Measurements from ENCODE around the gene ANKRD11.
"Not testable (repeated sequence)": the region's sequence is repeated elsewhere in the genome, so short reads cannot be mapped to it uniquely, and the experiment has no call there.

Gene ANKRD11

DNA sequence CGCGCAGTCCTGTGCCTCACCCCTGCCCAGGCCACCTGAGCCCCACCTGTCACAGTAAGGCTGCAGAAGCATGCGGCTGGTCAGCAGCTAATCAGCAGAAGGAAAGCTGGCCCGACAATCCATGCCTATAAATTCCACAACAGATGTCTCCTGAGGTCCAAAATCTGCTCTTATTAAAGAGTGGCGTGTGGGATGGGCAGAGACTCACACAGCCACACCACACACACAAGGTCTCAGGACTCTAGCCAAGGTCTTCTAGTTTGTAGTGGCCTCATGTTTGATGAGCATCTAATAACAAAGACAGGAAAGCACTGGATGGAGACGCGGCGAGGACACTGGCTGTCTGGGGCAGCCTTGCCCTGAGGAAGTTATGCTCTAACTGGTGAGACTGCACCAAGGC lies 55.9 kb downstream of the ANKRD11 start:
- Histone ChIP-seq H2AFZ (ENCODE audit: low read length) (no peak overlapping the region), H3K4me3 (ENCODE audit: low read length, poor library complexity, severe bottlenecking) (no peak overlapping the region), H3K4me2 (ENCODE audit: low read depth, low read length, poor library complexity, severe bottlenecking) (no peak overlapping the region), H4K20me1 (ENCODE audit: insufficient read depth, low read length, poor library complexity, severe bottlenecking) (peaks cover 78% of the 10 kb centered on the region), H3K36me3 (ENCODE audit: insufficient read depth, low read length) (no peaks in the 10 kb centered on the region), H3K79me2 (ENCODE audit: insufficient read depth, low read length) (peaks cover 91% of the 10 kb centered on the region), H3K4me1 (ENCODE audit: insufficient read depth, low read length, poor library complexity, severe bottlenecking) (no peaks in the 10 kb centered on the region), H3K27me3 (ENCODE audit: insufficient read depth, low read length, poor library complexity, severe bottlenecking) (no peaks in the 10 kb centered on the region), H3K9ac (ENCODE audit: low read depth, low read length, poor library complexity, severe bottlenecking) (no peak overlapping the region), H3K9me3 (ENCODE audit: insufficient read depth, low read depth, low read length) (no peaks in the 10 kb centered on the region), H3K9me2 (replicated peaks; ENCODE audit: low read depth, low read length) (no peaks in the 10 kb centered on the region), H3F3A (ENCODE audit: low read depth) (no peaks in the 10 kb centered on the region)
- no peak for TF ChIP-seq EZH2phosphoT487 (IDR thresholded peaks at IDR 0.05; ENCODE audit: borderline replicate concordance)
- TF ChIP-seq, protein P1, sequence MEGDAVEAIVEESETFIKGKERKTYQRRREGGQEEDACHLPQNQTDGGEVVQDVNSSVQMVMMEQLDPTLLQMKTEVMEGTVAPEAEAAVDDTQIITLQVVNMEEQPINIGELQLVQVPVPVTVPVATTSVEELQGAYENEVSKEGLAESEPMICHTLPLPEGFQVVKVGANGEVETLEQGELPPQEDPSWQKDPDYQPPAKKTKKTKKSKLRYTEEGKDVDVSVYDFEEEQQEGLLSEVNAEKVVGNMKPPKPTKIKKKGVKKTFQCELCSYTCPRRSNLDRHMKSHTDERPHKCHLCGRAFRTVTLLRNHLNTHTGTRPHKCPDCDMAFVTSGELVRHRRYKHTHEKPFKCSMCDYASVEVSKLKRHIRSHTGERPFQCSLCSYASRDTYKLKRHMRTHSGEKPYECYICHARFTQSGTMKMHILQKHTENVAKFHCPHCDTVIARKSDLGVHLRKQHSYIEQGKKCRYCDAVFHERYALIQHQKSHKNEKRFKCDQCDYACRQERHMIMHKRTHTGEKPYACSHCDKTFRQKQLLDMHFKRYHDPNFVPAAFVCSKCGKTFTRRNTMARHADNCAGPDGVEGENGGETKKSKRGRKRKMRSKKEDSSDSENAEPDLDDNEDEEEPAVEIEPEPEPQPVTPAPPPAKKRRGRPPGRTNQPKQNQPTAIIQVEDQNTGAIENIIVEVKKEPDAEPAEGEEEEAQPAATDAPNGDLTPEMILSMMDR (conservative IDR thresholded peaks at IDR 0.05; ENCODE audit: low read length), result no peak

DNA sequence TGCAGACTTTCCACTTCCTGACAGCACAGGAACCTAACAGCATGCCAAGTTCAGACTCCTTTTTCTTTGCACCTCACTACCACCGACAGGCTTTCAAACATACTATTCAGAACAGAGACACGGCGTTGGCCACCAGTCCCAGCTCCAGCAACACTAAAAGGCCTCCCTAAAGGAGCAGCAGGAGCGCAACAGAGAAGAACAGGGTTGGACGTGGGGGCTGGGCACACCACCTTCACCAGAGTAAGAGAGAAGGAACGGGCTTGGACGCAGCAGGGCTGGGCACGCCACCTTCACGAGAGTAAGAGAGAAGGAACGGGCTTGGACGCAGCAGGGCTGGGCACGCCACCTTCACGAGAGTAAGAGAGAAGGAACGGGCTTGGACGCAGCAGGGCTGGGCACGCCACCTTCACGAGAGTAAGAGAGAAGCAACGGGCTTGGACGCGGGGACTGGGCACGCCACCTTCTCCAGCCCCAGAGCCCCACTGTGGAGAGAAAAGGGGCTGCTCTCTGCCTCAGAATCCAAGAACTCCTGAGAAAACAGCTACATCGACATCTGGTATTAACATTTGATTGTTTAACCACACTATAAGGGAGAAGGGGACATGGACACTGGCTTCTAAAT lies 56.9 kb downstream of the ANKRD11 start:
- not testable (repeated sequence) for H3K4me2 ChIP-seq (ENCODE audit: low read depth, low read length, poor library complexity, severe bottlenecking); H3K27me3 ChIP-seq (ENCODE audit: insufficient read depth, low read length, poor library complexity, severe bottlenecking); H3K9me2 ChIP-seq (replicated peaks; ENCODE audit: low read depth, low read length); H3K4me1 ChIP-seq (ENCODE audit: insufficient read depth, low read length, poor library complexity, severe bottlenecking); H3K36me3 ChIP-seq (ENCODE audit: insufficient read depth, low read length); H3K4me3 ChIP-seq (ENCODE audit: low read length, poor library complexity, severe bottlenecking); H3K9ac ChIP-seq (ENCODE audit: low read depth, low read length, poor library complexity, severe bottlenecking); H3F3A ChIP-seq (ENCODE audit: low read depth); H3K9me3 ChIP-seq (ENCODE audit: insufficient read depth, low read depth, low read length); H2AFZ ChIP-seq (ENCODE audit: low read length)
- Histone ChIP-seq H3K79me2 (ENCODE audit: insufficient read depth, low read length) (peaks cover 81% of the 10 kb centered on the region), H4K20me1 (ENCODE audit: insufficient read depth, low read length, poor library complexity, severe bottlenecking) (peaks cover 68% of the 10 kb centered on the region)

DNA sequence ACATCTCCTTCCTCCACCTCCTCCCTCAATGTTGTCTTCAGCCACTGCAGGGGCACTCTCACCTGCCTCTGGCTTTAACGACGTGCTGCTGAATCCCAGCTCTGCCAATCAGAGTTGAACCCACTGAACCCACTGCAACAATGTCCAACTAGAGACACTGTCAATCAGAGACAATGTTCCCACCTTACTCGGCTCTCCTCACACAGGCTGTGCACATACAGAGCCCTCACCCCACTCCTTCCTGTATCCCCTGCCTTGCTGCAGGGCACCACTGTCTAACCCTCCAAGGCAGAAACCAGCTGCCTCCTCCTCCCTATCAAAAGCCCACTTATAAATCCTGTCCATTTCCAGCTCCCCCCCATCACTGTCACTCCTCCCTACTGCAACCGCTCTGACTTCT lies 58.7 kb downstream of the ANKRD11 start:
- Histone ChIP-seq H4K20me1 (ENCODE audit: insufficient read depth, low read length, poor library complexity, severe bottlenecking) (peaks cover 59% of the 10 kb centered on the region), H3K79me2 (ENCODE audit: insufficient read depth, low read length) (peaks cover 77% of the 10 kb centered on the region), H3K4me2 (ENCODE audit: low read depth, low read length, poor library complexity, severe bottlenecking) (no peak overlapping the region), H3K9ac (ENCODE audit: low read depth, low read length, poor library complexity, severe bottlenecking) (no peak overlapping the region), H3K4me1 (ENCODE audit: insufficient read depth, low read length, poor library complexity, severe bottlenecking) (no peaks in the 10 kb centered on the region), H3K9me2 (replicated peaks; ENCODE audit: low read depth, low read length) (no peaks in the 10 kb centered on the region), H3K36me3 (ENCODE audit: insufficient read depth, low read length) (no peaks in the 10 kb centered on the region; the same call in 1 of the 2 replicates), H3K4me3 (ENCODE audit: low read length, poor library complexity, severe bottlenecking) (no peak overlapping the region), H3K9me3 (ENCODE audit: insufficient read depth, low read depth, low read length) (no peaks in the 10 kb centered on the region), H3F3A (ENCODE audit: low read depth) (no peaks in the 10 kb centered on the region), H3K27me3 (ENCODE audit: insufficient read depth, low read length, poor library complexity, severe bottlenecking) (no peaks in the 10 kb centered on the region), H2AFZ (ENCODE audit: low read length) (no peak overlapping the region)
- TF ChIP-seq EZH2phosphoT487 (IDR thresholded peaks at IDR 0.05; ENCODE audit: borderline replicate concordance), result no peak
- TF ChIP-seq, protein P1 (conservative IDR thresholded peaks at IDR 0.05; ENCODE audit: low read length), result no peak

DNA sequence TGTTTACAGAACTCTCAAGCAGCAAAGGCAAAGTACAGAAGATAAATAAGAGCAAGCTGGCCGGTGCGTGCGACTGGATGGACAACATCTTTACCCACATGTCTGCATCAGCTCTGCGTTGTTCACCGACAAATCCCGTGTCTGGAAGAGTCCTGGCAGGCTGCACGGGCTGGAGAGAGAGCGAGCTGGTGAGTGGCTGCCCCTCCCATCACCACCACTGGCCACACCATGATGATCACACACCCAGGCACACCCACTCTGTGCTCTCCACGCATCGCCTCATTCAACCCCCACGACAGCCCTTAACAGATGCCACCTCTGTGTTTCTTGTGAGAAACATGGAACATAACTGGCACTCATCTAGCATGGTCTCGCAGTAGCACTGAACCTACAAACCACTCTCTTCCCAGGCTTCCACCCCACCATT lies 59.2 kb downstream of the ANKRD11 start:
- Histone ChIP-seq H3K4me2 (ENCODE audit: low read depth, low read length, poor library complexity, severe bottlenecking) (no peak overlapping the region), H3K4me3 (ENCODE audit: low read length, poor library complexity, severe bottlenecking) (no peak overlapping the region), H3K9me3 (ENCODE audit: insufficient read depth, low read depth, low read length) (no peaks in the 10 kb centered on the region), H2AFZ (ENCODE audit: low read length) (no peak overlapping the region), H3K9ac (ENCODE audit: low read depth, low read length, poor library complexity, severe bottlenecking) (no peak overlapping the region), H3K4me1 (ENCODE audit: insufficient read depth, low read length, poor library complexity, severe bottlenecking) (no peaks in the 10 kb centered on the region), H3K27me3 (ENCODE audit: insufficient read depth, low read length, poor library complexity, severe bottlenecking) (no peaks in the 10 kb centered on the region), H3K79me2 (ENCODE audit: insufficient read depth, low read length) (peaks cover 77% of the 10 kb centered on the region), H3F3A (ENCODE audit: low read depth) (no peaks in the 10 kb centered on the region), H3K9me2 (replicated peaks; ENCODE audit: low read depth, low read length) (no peaks in the 10 kb centered on the region), H4K20me1 (ENCODE audit: insufficient read depth, low read length, poor library complexity, severe bottlenecking) (peaks cover 60% of the 10 kb centered on the region), H3K36me3 (ENCODE audit: insufficient read depth, low read length) (no peaks in the 10 kb centered on the region; the same call in 1 of the 2 replicates)
- TF ChIP-seq, protein P1 (conservative IDR thresholded peaks at IDR 0.05; ENCODE audit: low read length), result no peak
- TF ChIP-seq EZH2phosphoT487 (IDR thresholded peaks at IDR 0.05; ENCODE audit: borderline replicate concordance), result no peak

Data from Loucy (cell line).